ENCODE measurements around the gene TMPRSS5.

- no peak for TF ChIP-seq POLR2AphosphoS5 (IDR thresholded peaks at IDR 0.05; ENCODE audit: borderline replicate concordance, low read depth, low read length)
- no peak for TF ChIP-seq EZH2 (IDR thresholded peaks at IDR 0.05)
- TF ChIP-seq FOXP2 (optimal IDR thresholded peaks at IDR 0.05; ENCODE audit: control extremely low read depth, extremely low read length, insufficient read depth), result no peak
Observed at GRCh38 chr11:113668255-113668654, 37.9 kb downstream of the TMPRSS5 start.

Data from SK-N-MC (cell line).